GM19395 (cell line): ENCODE results near the gene MYADML2.

Experiments used
- ATAC-seq: cut with Tn5 transposase; IDR thresholded peaks from one replicate; pipeline ENCODE4 v1.9.1; 2021; ENCODE audit warnings: mild to moderate bottlenecking, moderate library complexity; ENCODE audit not compliant: unreplicated experiment

The MYADML2 gene

GRCh38 chr17:81978524-81979298 is 31.7 kb upstream of the MYADML2 start:
- no peak for ATAC-seq

- peak; percentile 72 for ATAC-seq
These were observed 30.3 kb upstream of the MYADML2 start, which contains the start of gene ASPSCR1 for GRCh38 chr17:81977211-81977808. Gene ASPSCR1, plus strand, starts transcription at chr17:81977629. Its CDS starts 18 bp downstream, at chr17:81977647.

GRCh38 chr17:81976332-81977210 is 29.5 kb upstream of the MYADML2 start:
- no peak for ATAC-seq

GRCh38 chr17:81973432-81973831 is 26.4 kb upstream of the MYADML2 start:
- no peak for ATAC-seq

GRCh38 chr17:81968850-81969812 is 22.1 kb upstream of the MYADML2 start:
- no peak for ATAC-seq

- no peak for ATAC-seq
These were observed 21.3 kb upstream of the MYADML2 start for GRCh38 chr17:81968396-81968745.

GRCh38 chr17:81967533-81968395 is 20.7 kb upstream of the MYADML2 start:
- no peak for ATAC-seq

GRCh38 chr17:81967244-81967532 is 20.2 kb upstream of the MYADML2 start:
- no peak for ATAC-seq

- no peak for ATAC-seq
These were observed 19.6 kb upstream of the MYADML2 start for GRCh38 chr17:81966343-81967243.

- no peak for ATAC-seq
These were observed 17.2 kb upstream of the MYADML2 start for GRCh38 chr17:81964081-81964849.

- no peak for ATAC-seq
These were observed 15.7 kb upstream of the MYADML2 start for GRCh38 chr17:81962499-81963441.

GRCh38 chr17:81961521-81962498 is 14.8 kb upstream of the MYADML2 start:
- ATAC-seq = no peak

GRCh38 chr17:81961087-81961511 is 14.1 kb upstream of the MYADML2 start, which contains the start of gene NOTUM:
Gene NOTUM, minus strand, starts transcription at chr17:81961187. Its CDS starts 278 bp downstream, at chr17:81960909.
- ATAC-seq = no peak

GRCh38 chr17:81960130-81960958 is 13.3 kb upstream of the MYADML2 start:
- no peak for ATAC-seq
